ENCODE data around the gene ACTN4.

DNA sequence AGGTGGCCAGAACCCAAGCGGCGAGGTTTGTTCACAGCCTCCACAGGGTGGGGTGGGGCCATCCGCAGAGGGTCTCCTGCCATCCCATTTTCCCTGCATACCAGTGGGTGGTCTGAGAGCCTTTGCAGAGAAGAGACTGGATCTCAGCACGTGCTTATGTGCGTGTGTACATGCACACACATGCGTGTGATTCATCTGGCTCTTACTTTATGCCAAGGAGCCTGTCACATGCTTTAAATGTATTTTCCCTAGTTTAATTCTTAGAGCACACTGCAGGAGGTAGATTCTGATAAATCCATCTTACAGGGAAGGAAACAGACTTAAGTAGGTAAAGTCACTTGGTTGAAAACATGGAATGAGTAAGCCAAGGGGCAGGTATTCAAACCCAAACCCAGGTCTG, 49.7 kb downstream of the ACTN4 start:
- TF ChIP-seq, protein P1, sequence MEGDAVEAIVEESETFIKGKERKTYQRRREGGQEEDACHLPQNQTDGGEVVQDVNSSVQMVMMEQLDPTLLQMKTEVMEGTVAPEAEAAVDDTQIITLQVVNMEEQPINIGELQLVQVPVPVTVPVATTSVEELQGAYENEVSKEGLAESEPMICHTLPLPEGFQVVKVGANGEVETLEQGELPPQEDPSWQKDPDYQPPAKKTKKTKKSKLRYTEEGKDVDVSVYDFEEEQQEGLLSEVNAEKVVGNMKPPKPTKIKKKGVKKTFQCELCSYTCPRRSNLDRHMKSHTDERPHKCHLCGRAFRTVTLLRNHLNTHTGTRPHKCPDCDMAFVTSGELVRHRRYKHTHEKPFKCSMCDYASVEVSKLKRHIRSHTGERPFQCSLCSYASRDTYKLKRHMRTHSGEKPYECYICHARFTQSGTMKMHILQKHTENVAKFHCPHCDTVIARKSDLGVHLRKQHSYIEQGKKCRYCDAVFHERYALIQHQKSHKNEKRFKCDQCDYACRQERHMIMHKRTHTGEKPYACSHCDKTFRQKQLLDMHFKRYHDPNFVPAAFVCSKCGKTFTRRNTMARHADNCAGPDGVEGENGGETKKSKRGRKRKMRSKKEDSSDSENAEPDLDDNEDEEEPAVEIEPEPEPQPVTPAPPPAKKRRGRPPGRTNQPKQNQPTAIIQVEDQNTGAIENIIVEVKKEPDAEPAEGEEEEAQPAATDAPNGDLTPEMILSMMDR (conservative IDR thresholded peaks at IDR 0.05), result no peak
- no peak for TF ChIP-seq EZH2 (IDR thresholded peaks at IDR 0.05; ENCODE audit: low read depth)

All from PC-9 (cell line).